Endothelial cell of umbilical vein (primary cell): ENCODE results near the gene NUP58. TPM values are rescaled to one million over a fixed set of nuclear protein-coding genes. Genes with fewer than 3 reads are reported as not detected.

Source experiments
- BruUV-seq: library from RNA; stranded (reverse); fragments of 400-500 nt; replicated peaks from 2 replicates; lab custom pipeline; 2021; lab: Mats Ljungman, UMichigan
- CTCF ChIA-PET: fragments of 300-600, 350-600 bp; sonication (Branson Sonifier 250); formaldehyde crosslinking; loops from one replicate; lab custom pipeline; 2021; ENCODE audit warnings: antibody characterized with exemption, inconsistent platforms; lab: Charles Lee
- POLR2A ChIA-PET: fragments of 300-600, 350-600 bp; sonication (Branson Sonifier 250); formaldehyde crosslinking; loops from one replicate; lab custom pipeline; 2021; ENCODE audit warnings: antibody characterized with exemption, inconsistent platforms; lab: Charles Lee
- DNase-seq: peaks from one replicate; pipeline ENCODE4 v3.0.0-alpha.2; 2011; ENCODE audit warnings: low read depth, low spot score
- FAIRE-seq: peaks from 2 replicates; lab custom pipeline; 2011; peaks lifted over from hg19 to GRCh38; lab: Jason Lieb, UNC
- H2AFZ ChIP-seq: 2 replicates; pipeline ENCODE4 v1.6.0; 2012; ENCODE audit warnings: low read depth, low read length, control low read depth, inconsistent platforms
- H3K27ac ChIP-seq: 2 replicates; pipeline ENCODE4 v1.5.1; 2011; ENCODE audit warnings: low read depth, mild to moderate bottlenecking, control low read depth, low read length, moderate library complexity; ENCODE audit not compliant: insufficient read depth
- H3K27me3 ChIP-seq, 2 experiments: 2 replicates each; pipeline versions ENCODE4 v1.6.0 to v1.6.1; 2011; ENCODE audit warnings: low read length in 2 of 2, mixed read lengths in 1 of 2; ENCODE audit not compliant: control insufficient read depth in 2 of 2, insufficient read depth in 2 of 2
- H3K36me3 ChIP-seq, 2 experiments: 2 replicates in 1 of 2; 3 replicates in 1 of 2; pipeline ENCODE4 v1.5.1; 2011; ENCODE audit warnings: low read length in 2 of 2, mild to moderate bottlenecking in 1 of 2, moderate library complexity in 1 of 2; ENCODE audit not compliant: control insufficient read depth in 2 of 2, insufficient read depth in 2 of 2; ENCODE audit errors: extremely low read depth in 1 of 2
- H3K4me1 ChIP-seq: 3 replicates; pipeline ENCODE4 v1.5.1; 2011; ENCODE audit warnings: mild to moderate bottlenecking, low read length; ENCODE audit not compliant: control insufficient read depth, insufficient read depth; ENCODE audit errors: extremely low read depth
- H3K4me2 ChIP-seq: 2 replicates; pipeline ENCODE4 v1.6.1; 2011; ENCODE audit warnings: low read length, control low read depth, mixed read lengths; ENCODE audit not compliant: insufficient read depth
- H3K4me3 ChIP-seq, 3 experiments: fragments of 200-600 bp in 1 of 3; sonication (generic), shearing (Covaris generic) in 1 of 3; replicated peaks in 1 of 3; 2 replicates each; pipeline ENCODE4 v1.5.1; 2011 to 2016; ENCODE audit warnings: control low read depth in 3 of 3, low read length in 3 of 3, mild to moderate bottlenecking in 2 of 3, inconsistent platforms in 1 of 3, low read depth in 1 of 3, moderate library complexity in 1 of 3; ENCODE audit not compliant: insufficient read depth in 1 of 3
- H3K79me2 ChIP-seq: 2 replicates; pipeline ENCODE4 v1.6.0; 2012; ENCODE audit warnings: low read length, inconsistent platforms; ENCODE audit not compliant: control insufficient read depth, insufficient read depth
- H3K9ac ChIP-seq: replicated peaks from 2 replicates; pipeline ENCODE3; 2011; ENCODE audit warnings: low read length, control low read depth; ENCODE audit not compliant: insufficient read depth; ENCODE audit errors: extremely low read depth
- H3K9me1 ChIP-seq: replicated peaks from 3 replicates; pipeline ENCODE4 v1.6.0; 2011; ENCODE audit warnings: mild to moderate bottlenecking, low read length; ENCODE audit not compliant: control insufficient read depth, insufficient read depth; ENCODE audit errors: extremely low read depth
- H3K9me3 ChIP-seq: replicated peaks from 2 replicates; pipeline ENCODE4 v1.5.1; 2012; ENCODE audit warnings: low read length, inconsistent platforms; ENCODE audit not compliant: control insufficient read depth, insufficient read depth
- H4K20me1 ChIP-seq: replicated peaks from 2 replicates; pipeline ENCODE3; 2011; ENCODE audit warnings: mild to moderate bottlenecking, low read length; ENCODE audit not compliant: control insufficient read depth, insufficient read depth; ENCODE audit errors: extremely low read depth
- EZH2 ChIP-seq: IDR thresholded peaks from 2 replicates; pipeline ENCODE4 v1.6.1; 2012; ENCODE audit warnings: borderline replicate concordance, low read depth, mild to moderate bottlenecking, moderate library complexity, low read length, inconsistent platforms; ENCODE audit not compliant: severe bottlenecking
- FOS ChIP-seq: IDR thresholded peaks from 2 replicates; pipeline ENCODE4 v1.6.1; 2011; ENCODE audit warnings: mild to moderate bottlenecking, low read length, moderate library complexity, borderline replicate concordance; ENCODE audit not compliant: insufficient read depth
- GATA2 ChIP-seq: IDR thresholded peaks from 2 replicates; pipeline ENCODE4 v1.7.0; 2011; ENCODE audit warnings: low read depth, mild to moderate bottlenecking, moderate library complexity, mixed read lengths, low read length; ENCODE audit not compliant: insufficient read length, insufficient read depth
- JUN ChIP-seq: IDR thresholded peaks from 2 replicates; pipeline ENCODE4 v1.6.1; 2011; ENCODE audit warnings: borderline replicate concordance, low read depth; ENCODE audit not compliant: insufficient read length, insufficient read depth
- MYC ChIP-seq: IDR thresholded peaks from one replicate; pipeline ENCODE4 v1.6.1; 2011; ENCODE audit warnings: mild to moderate bottlenecking, low read depth, low read length
- POLR2A ChIP-seq: IDR thresholded peaks from 2 replicates; pipeline ENCODE4 v1.6.1; 2012; ENCODE audit warnings: low read depth, mild to moderate bottlenecking, control low read depth, low read length
- POLR2AphosphoS5 ChIP-seq: IDR thresholded peaks from 2 replicates; pipeline ENCODE4 v1.6.1; 2012; ENCODE audit warnings: low read depth, mild to moderate bottlenecking, control low read depth, low read length, moderate library complexity; ENCODE audit not compliant: insufficient read depth
- dilution Hi-C: fragments of 300-500 bp; cut with MboI; formaldehyde crosslinking; loops from one replicate; pipeline ENCODE4 v1.15.0; 2019; ENCODE audit warnings: low sequenced_read_pairs; ENCODE audit not compliant: extremely low pct_ligation_motif_present
- intact Hi-C: fragments of 100-400 bp; cut with micrococcal nuclease; formaldehyde crosslinking; loops from one replicate; pipeline ENCODE4 v1.10.0; 2022
- polyA plus RNA-seq, 4 experiments: library from polyadenylated mRNA; depleted of rRNA in 3 of 4; stranded (reverse) in 3 of 4; unstranded in 1 of 4; fragments of >200 nt; gene quantifications; 2 replicates each; pipeline versions ENCODE4 v1.2.1 to v1.2.3, GENCODE V29; 2011 to 2012; ENCODE audit warnings: missing spikeins in 1 of 4
- total RNA-seq: library from RNA; stranded (reverse); gene quantifications from 2 replicates; pipeline ENCODE4 v1.2.3, GENCODE V29; 2021
- TF ChIP-seq, protein P1 (sequence below), 2 donors: IDR thresholded peaks; 1 replicate in 1 of 2; 2 replicates in 1 of 2; pipeline ENCODE4 v1.5.1; 2011; ENCODE audit warnings: low read length in 2 of 2, mild to moderate bottlenecking in 2 of 2, moderate library complexity in 2 of 2, control low read depth in 1 of 2, inconsistent platforms in 1 of 2, low read depth in 1 of 2; ENCODE audit not compliant: insufficient read depth in 1 of 2; ENCODE audit errors: extremely low read depth in 1 of 2
- TF ChIP-seq, protein P2 (sequence below): IDR thresholded peaks from 2 replicates; pipeline ENCODE4 v1.6.1; 2011; ENCODE audit not compliant: insufficient read depth, insufficient read length

The NUP58 gene
- total and polyA plus RNA-seq, 2 donors (not counting 3 experiments of a cell fraction or from before 2014, with no cell fraction given) = 28.5 to 49.6 TPM

DNA sequence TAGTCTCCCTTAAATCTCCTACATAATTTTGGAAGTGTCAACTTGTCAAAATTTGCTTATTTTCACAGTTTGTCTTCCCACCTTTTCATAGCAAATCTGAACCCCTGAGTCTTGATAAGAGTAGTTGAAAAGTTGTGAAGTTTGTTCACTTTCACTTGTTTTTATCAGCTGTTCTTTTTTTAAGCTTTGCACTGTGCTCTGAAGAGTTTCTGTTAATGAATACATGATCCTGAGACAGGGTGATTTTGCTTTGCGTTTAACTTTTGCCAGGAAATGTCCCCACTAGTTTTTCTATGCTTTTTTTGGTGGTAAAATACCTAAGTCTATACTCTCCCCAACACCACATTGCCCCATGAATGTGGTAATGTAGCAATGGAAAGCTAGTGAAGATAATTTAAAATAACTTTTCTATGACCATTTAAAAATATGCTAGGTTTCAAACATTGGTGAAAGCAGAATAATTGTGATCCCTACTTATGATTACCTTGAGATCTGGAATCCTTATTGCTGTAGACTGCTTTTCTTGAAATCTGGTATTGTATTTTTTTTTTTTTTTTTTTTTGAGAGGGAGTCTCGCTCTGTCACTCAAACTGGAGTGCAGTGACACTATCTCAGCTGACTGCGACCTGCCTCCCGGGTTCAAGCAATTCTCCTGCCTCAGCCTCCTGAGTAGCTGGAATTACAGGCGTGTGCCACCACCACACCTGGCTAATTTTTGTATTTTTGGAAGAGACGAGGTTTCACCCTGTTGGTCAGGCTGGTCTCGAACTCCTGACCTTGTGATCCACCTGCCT lies 5.4 kb downstream of the NUP58 start:
- H3K36me3 ChIP-seq = peaks cover 2 to 7% of the 10 kb centered on the region in 2 experiments
- H3K4me3 ChIP-seq = no peak overlapping the region
- no peak overlapping the region for H3K27ac ChIP-seq
- no TSS peak for BruUV-seq
- ChIA-PET POLR2A (no interaction called here), CTCF (no interaction called here)
- H3K9me1 ChIP-seq = no peaks in the 10 kb centered on the region
- TF ChIP-seq POLR2A (no peak), POLR2AphosphoS5 (no peak), JUN (no peak), MYC (no peak), GATA2 (no peak), FOS (no peak), EZH2 (no peak)
- TF ChIP-seq, protein P1, sequence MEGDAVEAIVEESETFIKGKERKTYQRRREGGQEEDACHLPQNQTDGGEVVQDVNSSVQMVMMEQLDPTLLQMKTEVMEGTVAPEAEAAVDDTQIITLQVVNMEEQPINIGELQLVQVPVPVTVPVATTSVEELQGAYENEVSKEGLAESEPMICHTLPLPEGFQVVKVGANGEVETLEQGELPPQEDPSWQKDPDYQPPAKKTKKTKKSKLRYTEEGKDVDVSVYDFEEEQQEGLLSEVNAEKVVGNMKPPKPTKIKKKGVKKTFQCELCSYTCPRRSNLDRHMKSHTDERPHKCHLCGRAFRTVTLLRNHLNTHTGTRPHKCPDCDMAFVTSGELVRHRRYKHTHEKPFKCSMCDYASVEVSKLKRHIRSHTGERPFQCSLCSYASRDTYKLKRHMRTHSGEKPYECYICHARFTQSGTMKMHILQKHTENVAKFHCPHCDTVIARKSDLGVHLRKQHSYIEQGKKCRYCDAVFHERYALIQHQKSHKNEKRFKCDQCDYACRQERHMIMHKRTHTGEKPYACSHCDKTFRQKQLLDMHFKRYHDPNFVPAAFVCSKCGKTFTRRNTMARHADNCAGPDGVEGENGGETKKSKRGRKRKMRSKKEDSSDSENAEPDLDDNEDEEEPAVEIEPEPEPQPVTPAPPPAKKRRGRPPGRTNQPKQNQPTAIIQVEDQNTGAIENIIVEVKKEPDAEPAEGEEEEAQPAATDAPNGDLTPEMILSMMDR (IDR thresholded peaks at IDR 0.05; ENCODE audit: extremely low read depth in 1 of 2, insufficient read depth in 1 of 2, low read depth in 1 of 2, low read length in 2 of 2) = no peak
- TF ChIP-seq, protein P2, sequence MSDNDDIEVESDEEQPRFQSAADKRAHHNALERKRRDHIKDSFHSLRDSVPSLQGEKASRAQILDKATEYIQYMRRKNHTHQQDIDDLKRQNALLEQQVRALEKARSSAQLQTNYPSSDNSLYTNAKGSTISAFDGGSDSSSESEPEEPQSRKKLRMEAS = no peak
- intact Hi-C loops (no loop called here), dilution Hi-C loops (no loop called here)
- peaks cover 66% of the 10 kb centered on the region for H3K79me2 ChIP-seq
- H3K27me3 ChIP-seq = no peaks in the 10 kb centered on the region
- peaks cover 4% of the 10 kb centered on the region for H4K20me1 ChIP-seq
- no peak overlapping the region for H2AFZ ChIP-seq
- no peak overlapping the region for H3K9ac ChIP-seq
- FAIRE-seq (no peak), DNase-seq (no peak)
- H3K4me1 ChIP-seq = peaks cover 16% of the 10 kb centered on the region
- no peak overlapping the region for H3K4me2 ChIP-seq
- no peaks in the 10 kb centered on the region for H3K9me3 ChIP-seq
